Activated CD8-positive, alpha-beta memory T cell treated with anti-CD3 and anti-CD28 coated beads for 4 hours (primary cell): ENCODE results near the gene TNFRSF17.
"Not testable (repeated sequence)": the region's sequence is repeated elsewhere in the genome, so short reads cannot be mapped to it uniquely, and the experiment has no call there.

ENCODE experiments used
- DNase-seq, 2 donors: peaks; one replicate each; pipeline ENCODE4 v3.0.0-alpha.2; 2020; ENCODE audit warnings: low read depth in 2 of 2

TNFRSF17 gene

GRCh38 chr16:11964761-11965551 is at the start of gene TNFRSF17:
Gene TNFRSF17, plus strand, starts transcription at chr16:11965210. Its CDS starts 115 bp downstream, at chr16:11965325.
- DNase-seq, result no peak

DNA sequence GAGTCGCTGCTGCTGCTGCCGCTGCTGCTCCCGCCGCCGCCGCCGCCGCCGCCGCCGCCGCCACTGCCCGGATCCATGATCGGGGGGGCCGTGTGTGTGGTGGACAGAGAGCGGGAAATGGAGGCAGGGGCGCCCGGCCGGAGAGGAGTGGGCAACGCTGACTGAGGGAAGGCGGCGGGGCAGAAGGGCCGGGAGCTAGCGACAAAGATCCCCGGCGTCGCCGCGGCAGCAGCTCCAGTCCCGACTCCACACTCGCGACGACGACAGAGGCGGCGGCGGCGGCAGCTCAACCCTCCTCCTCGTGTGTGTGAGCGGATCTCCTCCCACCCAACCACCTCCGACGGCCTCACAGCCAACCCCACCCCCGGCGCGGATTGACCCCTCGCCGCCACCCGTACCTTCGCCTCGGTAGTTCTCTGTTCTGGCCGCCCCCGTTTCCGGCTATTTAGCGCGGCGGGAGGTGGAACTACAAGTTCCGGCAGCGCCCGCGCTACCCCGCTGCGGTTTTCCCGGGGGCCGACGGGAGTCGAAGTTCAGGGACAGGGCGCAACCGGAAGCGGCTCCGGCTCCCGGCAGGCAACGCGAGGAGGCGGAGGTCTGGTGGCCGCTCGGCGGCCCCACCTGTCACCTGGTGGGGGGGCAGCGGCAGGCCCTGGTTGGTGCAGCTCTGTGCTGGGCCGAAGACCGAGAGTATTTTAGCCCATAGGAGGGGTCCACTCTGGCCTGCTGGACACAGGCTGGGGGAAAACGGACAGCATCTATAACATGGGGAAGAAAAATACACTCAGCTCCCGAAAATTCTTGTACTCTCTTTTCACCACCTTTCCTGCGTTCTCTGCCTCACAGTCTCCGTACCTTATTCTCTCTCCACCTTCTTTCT is 49.1 kb upstream of the TNFRSF17 start, which contains the start of gene GSPT1:
Gene GSPT1 (minus strand): TSS at position 313 of the 880 bp plus-strand sequence. CDS start 236 bp downstream, at position 77.
- DNase-seq, result peak; percentile 99

DNA sequence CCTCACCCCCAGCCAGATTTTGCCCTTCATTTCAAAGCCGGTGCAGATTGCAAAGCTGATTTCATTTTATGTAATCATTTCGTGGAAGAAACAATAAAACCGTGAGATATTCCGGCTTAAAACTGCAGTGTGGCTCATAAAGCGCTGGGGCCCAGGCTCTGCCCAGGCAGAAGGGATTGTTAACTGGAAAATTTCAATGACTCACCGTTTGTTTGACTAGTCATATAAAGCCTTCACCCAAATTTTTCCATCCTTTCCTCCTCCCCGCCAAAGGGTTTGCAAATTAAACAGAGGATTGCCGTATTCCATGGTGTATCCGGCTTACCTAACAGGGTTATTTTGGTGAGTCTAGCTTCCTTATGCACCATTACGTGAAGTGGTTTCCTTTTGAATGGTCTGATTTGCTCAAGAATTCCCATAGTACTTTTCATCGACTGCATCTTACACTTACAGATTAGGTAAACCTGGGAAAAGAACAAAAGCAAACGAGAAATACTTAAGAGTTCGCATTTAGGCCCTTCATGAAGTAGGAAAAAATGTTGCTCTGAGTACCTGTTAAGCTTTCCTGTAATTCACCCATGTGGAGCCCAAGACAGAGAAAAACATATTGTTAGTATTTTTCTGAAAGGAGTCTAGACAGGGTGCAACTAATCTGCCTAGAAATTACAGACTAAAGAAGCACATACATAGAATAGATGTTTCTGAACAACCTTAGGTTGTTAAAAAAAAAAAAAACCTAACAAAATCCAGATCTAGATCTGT is 48.3 kb upstream of the TNFRSF17 start:
- no peak for DNase-seq

DNA sequence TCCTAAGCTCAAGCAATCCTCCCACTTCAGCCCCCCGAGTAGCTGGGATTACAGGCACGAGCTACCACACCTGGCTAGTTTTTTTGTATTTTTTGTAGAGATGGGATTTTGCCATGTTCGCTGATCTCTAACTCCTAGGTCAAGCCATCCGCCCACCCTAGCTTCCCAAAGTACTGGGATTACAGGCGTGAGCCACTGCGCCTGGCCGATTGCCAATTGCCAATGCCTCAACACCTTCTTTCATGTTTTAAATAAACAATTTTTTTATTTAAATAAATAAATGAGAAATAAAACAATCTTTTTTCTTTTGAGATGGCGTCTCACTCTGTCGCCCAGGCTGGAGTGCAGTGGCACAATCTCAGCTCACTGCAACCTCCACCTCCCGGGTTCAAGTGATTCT is 41.0 kb upstream of the TNFRSF17 start:
- DNase-seq, result not testable (repeated sequence)

- not testable (repeated sequence) for DNase-seq
Observed at GRCh38 chr16:11927350-11927749, 37.7 kb upstream of the TNFRSF17 start.

GRCh38 chr16:11941945-11942344 is 23.1 kb upstream of the TNFRSF17 start, which contains the start of gene NPIPB2:
Gene NPIPB2, minus strand, starts transcription at chr16:11942045. Its CDS starts 0 bp downstream, at chr16:11942045.
- DNase-seq, result not testable (repeated sequence)

DNA sequence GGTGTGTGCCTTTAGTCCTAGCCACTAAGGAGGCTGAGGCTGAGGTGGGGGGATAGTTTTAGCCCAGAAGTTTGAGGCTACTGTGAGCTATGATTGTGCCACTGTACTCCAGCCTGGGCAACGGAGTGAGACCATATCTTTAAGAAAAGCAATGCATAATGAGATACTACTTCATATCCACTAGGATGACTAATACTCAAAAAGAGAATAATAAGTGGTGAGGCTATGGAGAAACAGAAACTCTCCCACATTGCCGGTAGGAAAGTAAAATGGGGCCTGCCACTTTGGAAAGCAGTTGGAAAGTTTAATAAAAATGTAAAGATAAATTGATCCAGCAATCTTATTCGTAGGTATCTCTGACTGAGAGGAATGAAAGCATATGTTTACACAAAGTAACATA is 18.6 kb upstream of the TNFRSF17 start:
- no peak for DNase-seq

DNA sequence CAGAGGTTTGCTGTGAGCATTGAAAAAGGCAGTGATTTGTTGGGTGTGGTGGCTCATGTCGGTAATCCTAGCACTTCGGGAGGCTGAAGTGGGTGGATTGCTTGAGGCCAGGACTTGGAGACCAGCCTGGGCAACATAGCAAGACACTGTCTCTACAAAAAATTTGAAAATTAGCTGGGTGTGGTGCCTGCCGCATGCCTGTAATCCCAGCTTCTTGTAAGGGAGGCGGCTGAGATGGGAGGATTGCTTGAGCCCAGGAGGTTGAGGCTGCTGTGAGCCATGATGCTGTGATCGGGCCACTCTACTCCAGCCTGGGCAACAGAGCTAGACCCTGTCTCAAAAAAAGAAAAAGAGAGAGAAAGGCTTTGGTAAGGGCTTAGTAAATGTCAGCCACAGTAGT is 16.2 kb upstream of the TNFRSF17 start:
- no peak for DNase-seq

- DNase-seq, result no peak
Observed at GRCh38 chr16:11949527-11949926, 15.5 kb upstream of the TNFRSF17 start.

GRCh38 chr16:11950388-11950787 is 14.6 kb upstream of the TNFRSF17 start:
- no peak for DNase-seq

GRCh38 chr16:11953576-11953975 is 11.4 kb upstream of the TNFRSF17 start:
- not testable (repeated sequence) for DNase-seq

GRCh38 chr16:11955713-11956123 is 9.3 kb upstream of the TNFRSF17 start:
- no peak for DNase-seq

DNA sequence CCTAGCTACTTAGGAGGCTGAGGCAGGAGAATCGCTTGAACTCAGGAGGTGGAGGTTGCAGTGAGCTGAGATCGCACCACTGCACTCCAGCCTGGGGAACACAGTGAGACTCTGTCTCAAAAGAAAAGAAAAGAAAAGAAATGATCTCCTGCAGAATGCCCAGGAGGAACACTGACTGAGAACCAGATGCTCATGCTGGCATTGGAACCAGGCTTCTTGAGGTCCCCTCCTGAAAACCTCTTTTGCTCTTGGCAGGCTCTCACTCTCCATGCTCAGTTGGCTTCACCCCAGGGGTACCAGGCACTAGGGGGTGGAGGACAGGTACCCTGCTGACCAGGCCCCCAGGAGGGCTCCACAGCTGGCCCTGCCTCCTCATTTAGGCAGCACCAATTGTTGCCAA is 8.5 kb upstream of the TNFRSF17 start:
- no peak for DNase-seq

- no peak for DNase-seq
Observed at GRCh38 chr16:11957591-11958395, 7.2 kb upstream of the TNFRSF17 start.

- DNase-seq, result not testable (repeated sequence)
Observed at GRCh38 chr16:11962457-11962856, 2.6 kb upstream of the TNFRSF17 start.

DNA sequence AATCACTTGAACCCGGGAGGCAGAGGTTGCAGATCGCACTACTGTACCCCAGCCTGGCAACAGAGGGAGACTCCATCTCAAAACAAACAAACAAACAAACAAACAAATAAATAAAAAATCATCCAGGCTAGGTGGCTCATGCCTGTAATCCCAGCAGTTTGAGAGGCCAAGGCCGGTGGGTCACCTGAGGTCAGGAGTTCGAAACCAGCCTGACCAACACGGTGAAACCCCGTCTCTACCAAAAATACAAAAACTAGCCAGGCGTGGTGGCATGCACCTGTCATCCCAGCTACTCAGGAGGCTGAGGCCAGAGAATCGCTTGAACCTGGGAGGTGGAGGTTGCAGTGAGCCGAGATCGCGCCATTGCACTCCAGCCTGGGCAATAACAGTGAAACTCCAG is 2.0 kb upstream of the TNFRSF17 start:
- DNase-seq, result not testable (repeated sequence)

GRCh38 chr16:11963706-11964105 is 1.3 kb upstream of the TNFRSF17 start:
- no peak for DNase-seq

- no peak for DNase-seq
Observed at GRCh38 chr16:11966173-11966572, 1.2 kb downstream of the TNFRSF17 start.

DNA sequence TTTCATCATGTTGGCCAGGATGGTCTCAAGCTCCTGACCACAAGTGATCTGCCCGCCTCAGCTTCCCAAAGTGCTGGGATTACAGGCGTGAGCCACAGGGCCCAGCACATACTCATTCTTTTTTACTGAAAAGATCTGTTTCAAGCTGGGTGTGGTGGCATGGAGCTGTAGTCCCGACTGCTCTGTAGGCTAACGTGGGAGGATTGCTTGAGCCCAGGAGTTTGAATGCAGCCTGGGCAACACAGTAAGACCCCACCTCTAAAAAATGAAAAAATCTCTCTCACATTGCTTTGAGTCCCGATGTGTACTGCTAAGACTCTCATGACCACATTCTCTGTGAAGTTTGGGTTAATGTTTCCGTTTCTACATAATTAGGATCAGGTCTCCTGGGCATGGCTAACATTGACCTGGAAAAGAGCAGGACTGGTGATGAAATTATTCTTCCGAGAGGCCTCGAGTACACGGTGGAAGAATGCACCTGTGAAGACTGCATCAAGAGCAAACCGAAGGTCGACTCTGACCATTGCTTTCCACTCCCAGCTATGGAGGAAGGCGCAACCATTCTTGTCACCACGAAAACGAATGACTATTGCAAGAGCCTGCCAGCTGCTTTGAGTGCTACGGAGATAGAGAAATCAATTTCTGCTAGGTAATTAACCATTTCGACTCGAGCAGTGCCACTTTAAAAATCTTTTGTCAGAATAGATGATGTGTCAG is 2.3 kb downstream of the TNFRSF17 start:
- DNase-seq, result no peak

- no peak for DNase-seq
Observed at GRCh38 chr16:11968577-11968976, 3.6 kb downstream of the TNFRSF17 start.
